VCaP (cell line): ENCODE measurements around the gene CEACAM4.

Source experiments
- H3K27ac ChIP-seq: fragments of 450-650 bp; 2 replicates; pipeline ENCODE4 v1.5.1; 2017
- CTCF ChIP-seq: fragments of 450-650 bp; conservative IDR thresholded peaks from 2 replicates; pipeline ENCODE4 v1.5.1; 2017; ENCODE audit warnings: mild to moderate bottlenecking, moderate library complexity

Gene CEACAM4

GRCh38 chr19:41649827-41650226, 23.0 kb upstream of the CEACAM4 start:
- no peak overlapping the region for H3K27ac ChIP-seq
- TF ChIP-seq CTCF = no peak

GRCh38 chr19:41646589-41647204, 19.8 kb upstream of the CEACAM4 start:
- peak; percentile 77 for TF ChIP-seq CTCF
- H3K27ac ChIP-seq = no peak overlapping the region

- peak; percentile 98 for TF ChIP-seq CTCF
- no peak overlapping the region for H3K27ac ChIP-seq
Observed at GRCh38 chr19:41641879-41642485, 15.1 kb upstream of the CEACAM4 start.

- H3K27ac ChIP-seq = no peak overlapping the region
Observed at GRCh38 chr19:41638641-41639081, 11.8 kb upstream of the CEACAM4 start.

GRCh38 chr19:41637484-41637883, 10.6 kb upstream of the CEACAM4 start:
- no peak for TF ChIP-seq CTCF
- H3K27ac ChIP-seq = no peak overlapping the region

More at GRCh38 chr19:41638641-41639081, 11.8 kb upstream of the CEACAM4 start:
- TF ChIP-seq CTCF = no peak

GRCh38 chr19:41627966-41628675, 1.2 kb upstream of the CEACAM4 start:
- H3K27ac ChIP-seq = no peak overlapping the region
- TF ChIP-seq CTCF = no peak

GRCh38 chr19:41626278-41626677, 596 bp downstream of the CEACAM4 start:
- no peak overlapping the region for H3K27ac ChIP-seq
- no peak for TF ChIP-seq CTCF
